Measurements from ENCODE around the gene LSS. TPM values are rescaled to one million over a fixed set of nuclear protein-coding genes. Genes with fewer than 3 reads are reported as not detected.

The LSS gene
- total and polyA plus RNA-seq, 10 of the 15 experiments (the other 5 are each of a cell fraction or from before 2014, with no cell fraction given) = 2.9 to 82.4 (median 27.5) TPM

- POLR2A ChIA-PET = no interaction called here
- no peak overlapping the region for H2AFZ ChIP-seq (ENCODE audit: control insufficient read depth, low read depth, low read length)
- DNase-seq (ENCODE audit: low read depth, low spot score) = no peak
- H3K4me2 ChIP-seq (ENCODE audit: control insufficient read depth, insufficient read depth) = no peak overlapping the region
- RAD21 ChIA-PET (ENCODE audit: unreplicated experiment) = no interaction called here
- no peak for FAIRE-seq
- intact Hi-C loops (cut with micrococcal nuclease; ENCODE audit: unreplicated experiment) = no loop called here
- H3K36me3 ChIP-seq (ENCODE audit: control insufficient read depth in 2 of 2, insufficient read depth in 2 of 2, low read length in 1 of 2) = peaks cover 11 to 21% of the 10 kb centered on the region in 2 experiments
- no peak overlapping the region for H3K4me3 ChIP-seq
- no peak overlapping the region for H3K27ac ChIP-seq (ENCODE audit: control insufficient read depth, insufficient read depth)
- no TSS peak for BruUV-seq (replicated peaks)
- no peak for ATAC-seq
- TF ChIP-seq RELB (IDR thresholded peaks at IDR 0.05; ENCODE audit: low read depth) (no peak), GABPA (IDR thresholded peaks at IDR 0.05; ENCODE audit: low read depth) (no peak), ZNF274 (IDR thresholded peaks at IDR 0.05; ENCODE audit: insufficient read depth, insufficient read length) (no peak), RUNX3 (IDR thresholded peaks at IDR 0.05; ENCODE audit: low read length) (no peak), SUPT20H (IDR thresholded peaks at IDR 0.05; ENCODE audit: borderline replicate concordance, control insufficient read depth, low read depth, low read length) (no peak), ESRRA (IDR thresholded peaks at IDR 0.05; ENCODE audit: low read length) (no peak), FOS (IDR thresholded peaks at IDR 0.05; ENCODE audit: borderline replicate concordance, extremely low read depth, insufficient read length) (no peak), HDAC2 (IDR thresholded peaks at IDR 0.05) (no peak), WRNIP1 (IDR thresholded peaks at IDR 0.05; ENCODE audit: borderline replicate concordance, low read depth, low read length) (no peak), NFYB (IDR thresholded peaks at IDR 0.05; ENCODE audit: insufficient read depth, low read depth, low read length) (no peak), FOXM1 (IDR thresholded peaks at IDR 0.05; ENCODE audit: low read depth, low read length) (no peak)
- TF ChIP-seq, protein P1, sequence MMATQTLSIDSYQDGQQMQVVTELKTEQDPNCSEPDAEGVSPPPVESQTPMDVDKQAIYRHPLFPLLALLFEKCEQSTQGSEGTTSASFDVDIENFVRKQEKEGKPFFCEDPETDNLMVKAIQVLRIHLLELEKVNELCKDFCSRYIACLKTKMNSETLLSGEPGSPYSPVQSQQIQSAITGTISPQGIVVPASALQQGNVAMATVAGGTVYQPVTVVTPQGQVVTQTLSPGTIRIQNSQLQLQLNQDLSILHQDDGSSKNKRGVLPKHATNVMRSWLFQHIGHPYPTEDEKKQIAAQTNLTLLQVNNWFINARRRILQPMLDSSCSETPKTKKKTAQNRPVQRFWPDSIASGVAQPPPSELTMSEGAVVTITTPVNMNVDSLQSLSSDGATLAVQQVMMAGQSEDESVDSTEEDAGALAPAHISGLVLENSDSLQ (IDR thresholded peaks at IDR 0.05) = no peak
- no peaks in the 10 kb centered on the region for H3K79me2 ChIP-seq (ENCODE audit: control insufficient read depth, insufficient read depth, low read length)
- CTCF ChIA-PET = no interaction called here
- WGBS (ENCODE audit: insufficient coverage, insufficient replicate concordance, low lambda C conversion rate, missing lambda C conversion rate) = 85% methylated on average over 20 of the region's 20 CpGs
- SMC1A ChIA-PET (ENCODE audit: uncharacterized antibody, unreplicated experiment) = interaction anchor here (0.5 kb wide), 1 partner anchor 51 kb away, joined by 3 read pairs; no protein-coding TSS in a partner anchor
- no peaks in the 10 kb centered on the region for H3K9me3 ChIP-seq (replicated peaks; ENCODE audit: control insufficient read depth, insufficient read depth, low read length)
- H3K4me1 ChIP-seq (ENCODE audit: control insufficient read depth, insufficient read depth, low read length) = no peaks in the 10 kb centered on the region
- H4K20me1 ChIP-seq (ENCODE audit: control insufficient read depth, insufficient read depth) = no peaks in the 10 kb centered on the region
- H3K9ac ChIP-seq (ENCODE audit: control insufficient read depth, insufficient read depth, low read length) = no peak overlapping the region
- in situ Hi-C loops (cut with MboI) = no loop called here
- no peaks in the 10 kb centered on the region for H3K27me3 ChIP-seq (replicated peaks in 1 of 2; ENCODE audit: control insufficient read depth in 2 of 2, insufficient read depth in 2 of 2, low read length in 1 of 2)
These were observed 32.9 kb downstream of the LSS start for GRCh38 chr21:46195595-46196195.

All from GM12878 (cell line).